NCI-H748 (cell line): ENCODE measurements around the gene CLNK.
A peak's percentile ranks its signal among the peaks of the same experiment; 100 is the strongest.

Experiments
- DNase-seq: peaks from one replicate; lab custom pipeline; 2025; ENCODE audit not compliant: unreplicated experiment; lab: John Stamatoyannopoulos, UW

Gene CLNK

DNA sequence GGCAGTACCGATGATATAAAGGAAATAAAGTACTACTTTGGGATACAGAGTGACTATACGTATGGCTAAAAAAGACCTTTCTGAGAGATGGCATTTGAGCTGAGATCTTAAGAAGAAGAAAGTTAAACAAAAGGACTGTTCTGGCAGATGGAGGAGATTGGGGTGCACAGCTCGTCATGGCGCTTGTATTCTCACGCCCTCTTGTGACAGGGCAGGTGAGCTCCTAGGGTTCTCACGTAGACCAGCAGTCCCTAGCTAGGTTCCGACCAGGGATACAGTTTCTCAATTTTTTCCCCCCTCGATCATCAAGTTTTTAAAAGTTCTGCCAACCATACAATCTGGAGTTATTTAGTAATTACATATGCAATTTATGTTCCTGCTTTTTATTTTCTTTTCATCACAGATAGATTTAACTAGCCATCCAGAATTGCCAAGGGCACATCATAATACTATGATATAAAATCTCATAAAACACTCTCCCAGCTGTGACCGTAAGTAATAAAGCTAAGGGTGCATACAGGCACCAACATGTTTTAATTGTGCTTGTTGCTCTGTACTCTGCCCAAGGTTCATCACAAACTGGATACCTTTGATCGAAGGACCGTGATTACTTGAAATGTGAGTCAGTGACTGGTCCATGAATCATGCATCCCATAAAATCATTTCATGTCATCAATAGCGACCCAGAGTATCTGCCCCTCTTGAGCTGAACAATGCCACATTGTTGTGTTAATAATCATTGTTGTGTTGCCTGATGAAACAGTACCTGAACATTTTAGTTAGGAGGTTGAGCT lies 157.9 kb downstream of the CLNK start:
- peak; percentile 53 for DNase-seq

DNA sequence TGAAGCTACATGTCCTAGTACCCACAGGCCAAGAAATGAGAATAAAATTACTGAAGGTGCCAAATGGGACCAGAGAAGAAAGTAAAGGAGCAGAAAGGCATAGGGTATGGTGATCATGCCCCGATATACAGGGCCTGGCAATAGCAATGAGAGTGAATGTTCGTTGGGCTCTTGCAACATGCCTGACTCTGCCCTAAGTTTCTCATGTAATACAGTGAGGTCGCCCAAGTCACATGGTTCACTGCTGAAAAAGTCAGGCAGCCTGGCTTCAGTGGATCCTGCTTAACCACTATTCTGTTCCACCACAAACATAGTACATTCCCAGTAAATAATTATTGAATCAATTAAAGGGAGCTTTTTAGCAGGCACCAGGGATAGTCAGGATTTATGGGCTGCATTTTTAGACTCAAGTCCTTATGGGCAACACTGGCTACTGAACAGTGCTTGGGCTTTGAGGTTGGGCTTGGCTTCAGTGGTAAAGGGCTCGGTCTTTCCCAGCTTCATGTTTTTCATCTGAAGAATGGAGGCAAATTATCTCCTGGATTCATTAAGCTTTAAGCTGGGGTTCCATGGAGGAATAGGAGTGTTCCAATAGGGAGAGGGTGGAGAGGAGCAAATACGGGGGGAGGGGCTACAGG lies 160.3 kb downstream of the CLNK start:
- DNase-seq = no peak

DNA sequence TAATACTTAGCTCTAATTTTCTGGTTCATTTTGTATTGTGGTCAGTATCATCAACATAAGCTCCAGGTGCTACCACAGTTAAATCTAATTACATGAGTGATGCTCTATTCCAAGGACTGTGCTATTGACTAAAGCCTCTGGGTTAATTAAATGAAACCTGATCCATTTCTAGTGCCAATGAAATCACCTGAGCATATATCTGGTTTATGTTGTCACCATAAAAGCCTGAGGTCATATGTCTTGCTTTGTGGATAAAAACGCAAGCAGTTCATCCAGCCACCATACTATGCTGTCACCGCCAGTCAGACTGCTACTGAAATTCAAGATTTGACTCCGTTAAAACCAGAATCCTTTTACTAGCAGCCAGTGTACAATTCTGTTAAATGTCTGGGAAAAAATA lies 163.1 kb downstream of the CLNK start:
- peak; percentile 97 for DNase-seq

DNA sequence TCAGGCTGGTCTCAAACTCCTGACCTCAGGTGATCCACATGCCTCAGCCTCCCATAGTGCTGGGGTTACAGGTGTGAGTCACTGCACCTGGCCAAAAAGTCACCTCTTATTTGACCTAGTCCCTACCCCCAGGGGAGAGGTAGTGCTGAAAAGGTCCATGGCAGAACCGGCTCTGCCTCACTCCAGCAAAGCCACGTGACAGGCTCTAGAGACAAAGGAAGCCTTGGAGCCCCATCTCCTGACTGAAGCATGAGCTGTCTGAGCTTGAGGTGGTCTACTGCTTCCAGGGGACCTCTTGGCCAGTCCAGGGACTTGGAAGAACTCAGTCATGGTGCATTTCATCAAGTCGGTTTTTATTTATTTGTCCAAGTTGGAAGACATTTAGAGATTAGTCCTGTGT lies 174.8 kb downstream of the CLNK start:
- no peak for DNase-seq

DNA sequence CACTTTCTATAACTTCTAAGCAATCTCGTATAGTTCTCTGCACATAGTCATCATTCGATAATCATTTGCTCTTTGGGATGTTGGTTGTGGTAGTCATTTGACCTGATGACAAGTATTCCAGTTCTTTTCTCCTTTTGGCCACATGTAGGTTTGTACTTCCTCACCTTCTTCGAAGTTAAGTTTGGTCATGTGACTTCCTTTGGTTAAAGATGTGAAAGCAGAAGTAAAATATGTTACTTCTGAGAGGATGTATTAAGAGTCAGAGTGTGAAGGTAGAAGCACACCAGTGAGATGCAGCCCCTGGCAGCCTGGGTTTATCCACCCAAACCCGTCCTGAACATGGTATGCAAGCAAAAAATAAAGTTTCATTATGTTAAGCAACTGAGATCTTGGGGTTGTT lies 178.5 kb downstream of the CLNK start:
- DNase-seq = no peak

DNA sequence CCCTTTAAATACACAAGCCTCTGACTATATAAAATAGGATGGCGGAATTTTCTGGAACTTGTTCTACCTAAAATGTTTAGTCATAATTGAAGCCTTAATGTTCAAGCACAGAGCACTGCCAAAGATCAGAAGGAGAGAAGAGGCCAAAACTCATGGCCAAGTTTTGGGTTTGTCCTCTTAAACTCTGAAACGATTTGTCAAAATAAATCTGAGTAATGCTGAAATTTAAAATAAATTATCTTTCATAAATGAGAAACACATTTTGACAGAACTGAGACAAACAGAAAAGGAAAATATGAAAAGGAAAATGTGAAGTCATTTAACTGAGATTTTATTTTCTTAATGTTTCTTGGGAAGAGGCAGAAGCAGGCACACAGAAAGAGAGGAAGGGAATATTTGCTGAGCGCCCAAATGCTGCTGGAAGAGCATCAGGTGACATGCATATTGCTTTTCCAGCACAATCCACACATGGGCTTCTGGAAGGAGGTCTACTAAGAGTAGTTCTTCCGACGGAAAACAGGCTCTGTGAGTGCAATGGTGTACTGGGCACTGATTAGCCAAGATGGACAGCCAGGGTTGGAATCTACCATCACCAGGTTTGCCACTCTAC lies 179.9 kb downstream of the CLNK start:
- DNase-seq = no peak

DNA sequence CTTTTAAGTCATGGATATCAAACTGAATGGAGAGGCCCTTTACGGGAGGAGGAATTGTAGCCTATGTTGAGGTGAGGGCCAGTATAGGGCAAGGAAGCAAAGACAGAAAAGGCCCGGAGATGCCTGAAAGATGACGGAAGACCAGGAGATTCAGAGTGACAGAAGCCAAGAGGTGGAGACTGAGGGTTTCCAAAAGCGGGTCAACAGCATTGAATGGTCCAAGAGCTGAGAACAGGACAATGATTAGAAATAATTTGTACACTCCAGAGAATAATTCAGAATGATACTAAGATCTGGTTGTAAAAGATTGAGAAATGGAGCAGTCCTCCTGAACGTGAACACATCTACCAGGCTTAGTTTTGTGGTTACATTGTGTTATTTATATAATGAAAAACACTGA lies 181.9 kb downstream of the CLNK start:
- no peak for DNase-seq

DNA sequence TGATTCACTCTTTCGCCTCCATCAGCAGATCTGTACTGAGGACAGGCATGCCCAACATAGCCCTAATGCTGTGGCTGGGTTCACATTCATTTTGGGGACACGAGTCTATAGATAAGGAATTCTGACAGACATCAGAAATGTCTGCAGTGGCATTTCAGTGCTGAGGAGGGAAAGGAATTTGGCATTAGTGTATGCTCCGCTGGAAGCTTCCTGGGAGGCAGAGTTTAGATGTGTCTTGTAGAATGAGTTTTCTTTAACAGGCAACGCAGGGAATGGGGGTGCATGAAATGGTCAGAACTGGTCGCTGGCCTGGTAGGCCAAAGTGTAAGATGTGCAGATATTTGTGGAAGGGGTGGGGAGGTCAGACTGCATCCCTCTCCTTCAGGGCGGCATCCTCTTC lies 183.8 kb downstream of the CLNK start:
- no peak for DNase-seq

DNA sequence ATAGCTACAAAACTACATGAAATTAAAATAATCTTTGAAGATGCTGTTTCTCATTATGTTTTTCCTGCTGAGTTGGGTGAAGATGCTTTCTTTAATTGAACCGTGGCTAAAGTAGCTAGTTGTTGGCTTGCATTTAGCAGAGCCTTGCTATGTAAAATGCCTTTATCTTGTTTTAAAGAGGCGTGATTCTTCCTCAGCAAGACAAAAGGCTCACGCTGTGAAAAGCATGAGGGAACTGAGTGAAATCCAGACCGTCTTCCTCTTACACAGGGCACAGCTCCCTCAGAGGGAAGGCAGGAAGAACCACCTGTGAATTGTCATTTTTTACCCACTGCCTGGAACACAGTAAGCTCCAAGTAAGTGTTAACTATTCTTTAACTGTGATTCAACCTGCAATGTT lies 188.4 kb downstream of the CLNK start:
- DNase-seq = no peak

DNA sequence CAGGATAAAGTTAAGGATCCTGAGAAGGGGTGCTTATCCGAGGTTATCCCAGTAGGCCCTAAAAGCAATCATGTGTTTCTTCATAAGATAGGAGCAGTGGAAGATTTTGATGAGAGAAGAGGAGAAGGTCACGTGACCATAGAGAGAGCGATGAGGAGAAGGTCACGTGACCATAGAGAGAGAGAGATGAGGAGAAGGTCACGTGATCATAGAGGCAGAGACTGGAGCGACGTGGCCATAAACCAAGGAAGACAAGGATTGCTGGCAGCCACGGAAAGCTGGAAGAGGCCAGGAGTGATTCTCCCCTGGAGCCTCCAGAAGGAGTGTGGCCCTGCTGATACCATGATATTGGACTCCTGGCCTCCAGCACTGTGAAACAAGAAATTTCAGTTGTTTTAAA lies 188.9 kb downstream of the CLNK start:
- DNase-seq = no peak

DNA sequence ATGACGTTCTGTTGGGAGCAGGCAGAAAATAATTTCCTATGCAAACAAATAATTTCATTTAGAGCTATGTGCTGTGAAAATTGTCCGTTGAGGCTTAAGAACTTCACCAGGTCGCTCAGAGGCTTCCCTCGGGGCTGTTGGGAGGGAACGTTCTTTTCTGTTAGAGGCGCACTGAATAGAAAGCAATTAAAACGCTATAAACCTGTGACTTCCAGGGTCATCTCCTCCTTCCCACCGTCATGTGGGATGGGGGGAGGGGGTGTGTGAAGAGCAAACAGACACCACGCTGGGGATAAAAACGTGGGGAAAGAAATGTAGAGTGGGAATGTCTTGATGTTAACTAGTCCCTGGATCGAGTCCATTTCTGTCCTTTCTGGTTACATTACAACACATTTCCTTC lies 192.1 kb downstream of the CLNK start:
- peak; percentile 85 for DNase-seq

DNA sequence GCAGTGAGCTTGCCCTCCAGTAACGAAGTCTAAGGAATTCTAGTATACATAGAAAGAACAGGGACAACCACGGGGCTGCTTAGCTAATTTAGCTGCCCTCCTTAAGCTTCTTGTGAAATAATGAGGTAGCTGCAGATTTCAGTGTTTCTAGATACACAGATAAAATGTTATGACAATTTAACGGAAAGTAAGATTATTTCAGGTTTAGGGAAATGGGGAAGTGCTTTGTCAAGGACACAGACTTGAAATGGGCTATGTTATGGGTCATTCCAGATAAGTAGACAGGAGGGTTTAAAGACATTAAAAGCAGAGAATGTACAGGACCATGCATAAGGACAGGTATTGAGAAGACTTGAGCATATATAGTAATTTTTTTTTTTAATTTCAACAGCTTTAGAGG lies 193.2 kb downstream of the CLNK start:
- no peak for DNase-seq

DNA sequence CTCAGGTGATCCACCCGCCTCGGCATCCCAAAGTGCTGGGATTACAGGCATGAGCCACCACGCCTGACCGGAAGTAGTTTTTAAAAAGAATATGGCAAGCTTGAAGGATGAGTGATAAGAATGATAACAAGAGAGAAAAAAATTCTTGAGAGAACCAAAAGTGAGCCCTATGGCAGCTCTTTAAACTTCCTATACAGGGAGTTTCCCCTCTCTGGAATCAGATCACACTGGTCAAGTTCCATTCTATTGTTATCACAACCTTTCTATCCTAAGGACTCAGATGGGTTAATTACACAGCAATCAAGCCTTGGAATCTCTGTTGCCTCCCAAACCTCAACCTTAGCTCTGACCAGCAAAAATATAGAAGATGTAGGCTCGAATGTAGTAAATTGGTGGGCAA lies 193.6 kb downstream of the CLNK start:
- no peak for DNase-seq

DNA sequence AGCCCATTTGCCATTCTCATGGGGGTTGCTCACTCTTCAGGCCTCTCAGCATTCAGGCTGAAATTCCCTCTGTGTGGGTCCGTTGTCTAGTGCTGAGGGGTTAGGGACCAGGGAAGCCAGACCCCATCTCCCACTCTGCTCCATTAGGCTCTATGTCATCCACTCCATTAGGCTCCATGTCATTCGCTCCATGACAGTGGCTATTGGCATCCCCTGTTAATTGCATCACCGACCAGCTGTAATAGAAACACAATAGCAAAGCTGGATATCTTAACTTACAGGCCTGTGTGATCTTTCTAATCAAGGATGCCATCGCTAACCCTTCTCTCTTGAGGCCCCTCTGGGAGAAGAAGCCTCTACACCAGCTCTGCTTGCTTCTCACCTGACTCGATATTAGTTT lies 201.7 kb downstream of the CLNK start:
- no peak for DNase-seq

DNA sequence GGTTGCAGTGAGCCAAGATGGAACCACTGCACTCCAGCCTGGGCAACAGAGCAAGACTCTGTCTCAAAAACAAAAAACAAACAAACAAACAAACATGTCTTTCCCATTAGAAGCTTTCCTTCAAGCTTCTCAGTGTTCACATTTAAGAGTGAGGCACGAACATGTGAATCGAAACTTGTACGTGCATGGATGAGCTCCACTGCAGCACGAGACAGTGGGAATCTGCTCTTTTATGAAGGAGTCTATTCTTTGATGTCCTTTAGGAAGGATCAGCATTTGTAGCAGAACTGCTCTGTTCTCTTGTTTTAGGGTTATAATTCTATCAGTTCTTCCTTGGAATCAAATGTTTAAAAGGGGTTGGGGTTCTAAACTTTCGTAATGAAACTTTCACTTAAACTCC lies 204.0 kb downstream of the CLNK start:
- no peak for DNase-seq

DNA sequence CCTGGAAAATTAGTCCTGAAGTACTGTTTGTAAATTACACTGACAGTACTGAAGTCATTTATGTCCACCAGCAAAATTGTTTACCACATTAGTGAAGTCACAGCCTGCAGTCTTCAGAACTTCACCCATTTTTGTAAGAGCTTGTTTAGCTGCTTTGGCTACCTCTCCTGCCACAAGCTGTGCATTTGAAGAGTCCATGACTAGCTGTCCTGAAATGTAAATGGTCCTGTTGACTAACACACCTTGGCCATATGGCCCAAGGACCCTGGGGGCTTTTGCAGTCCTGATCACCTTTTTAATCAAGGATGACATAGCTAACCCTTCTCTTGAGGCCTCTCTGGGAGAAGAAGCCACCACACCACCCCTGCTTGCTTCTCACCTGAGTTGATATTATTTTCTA lies 205.9 kb downstream of the CLNK start:
- DNase-seq = no peak

DNA sequence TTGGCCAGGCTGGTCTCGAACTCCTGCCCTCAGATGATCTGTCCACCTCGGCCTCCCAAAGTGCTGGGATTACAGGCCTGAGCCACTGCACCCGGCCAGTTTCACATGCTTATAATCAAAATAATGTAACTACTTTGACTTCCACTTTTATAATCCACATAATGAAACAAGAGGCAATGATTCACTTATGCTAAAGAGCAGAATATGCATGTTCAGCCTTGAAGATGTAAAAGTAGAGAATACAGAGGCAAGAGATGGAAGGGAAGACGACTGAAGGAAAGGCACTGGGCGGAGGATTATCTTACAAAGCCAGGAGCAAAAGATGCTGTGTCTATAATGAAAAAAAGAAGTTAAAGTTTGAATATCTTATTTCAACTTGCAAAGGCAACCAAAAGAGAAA lies 214.1 kb downstream of the CLNK start:
- DNase-seq = no peak

DNA sequence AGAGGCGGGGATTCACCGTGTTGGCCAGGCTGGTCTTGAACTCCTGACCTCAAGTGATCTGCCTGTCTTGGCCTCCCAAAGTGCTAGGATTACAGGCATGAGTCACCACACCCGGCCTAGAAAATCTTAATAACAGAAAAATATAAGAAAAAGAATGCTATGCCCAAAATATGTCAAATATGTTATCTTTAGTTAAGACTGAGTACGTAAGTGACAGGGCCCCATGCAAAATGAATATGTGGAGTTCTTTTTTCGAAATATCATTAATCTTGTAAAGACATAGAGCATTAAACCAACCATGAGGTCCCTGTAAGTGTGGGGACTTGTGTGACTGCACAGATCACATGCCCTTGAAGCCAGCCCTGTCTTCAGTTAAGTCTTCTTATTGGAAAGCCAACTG lies 218.4 kb downstream of the CLNK start:
- no peak for DNase-seq

DNA sequence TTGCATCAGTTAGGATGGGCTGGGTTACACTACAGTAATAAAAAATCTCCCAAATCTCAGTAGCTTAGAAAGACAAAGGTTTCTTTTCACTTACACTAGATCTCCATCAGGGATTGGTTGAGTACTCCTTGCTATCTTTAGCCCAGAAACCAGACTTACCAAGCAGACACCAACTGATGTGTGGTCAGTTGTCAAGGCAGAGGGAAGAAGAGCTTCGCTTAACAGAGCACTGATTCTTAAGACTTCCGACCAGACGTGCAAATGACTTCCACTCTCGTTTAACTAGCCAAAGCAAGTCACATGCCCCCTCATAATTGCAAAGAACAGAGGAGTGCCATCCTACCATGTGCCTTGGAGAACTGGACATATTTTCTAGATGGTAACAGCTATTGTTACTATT lies 221.7 kb downstream of the CLNK start:
- no peak for DNase-seq

DNA sequence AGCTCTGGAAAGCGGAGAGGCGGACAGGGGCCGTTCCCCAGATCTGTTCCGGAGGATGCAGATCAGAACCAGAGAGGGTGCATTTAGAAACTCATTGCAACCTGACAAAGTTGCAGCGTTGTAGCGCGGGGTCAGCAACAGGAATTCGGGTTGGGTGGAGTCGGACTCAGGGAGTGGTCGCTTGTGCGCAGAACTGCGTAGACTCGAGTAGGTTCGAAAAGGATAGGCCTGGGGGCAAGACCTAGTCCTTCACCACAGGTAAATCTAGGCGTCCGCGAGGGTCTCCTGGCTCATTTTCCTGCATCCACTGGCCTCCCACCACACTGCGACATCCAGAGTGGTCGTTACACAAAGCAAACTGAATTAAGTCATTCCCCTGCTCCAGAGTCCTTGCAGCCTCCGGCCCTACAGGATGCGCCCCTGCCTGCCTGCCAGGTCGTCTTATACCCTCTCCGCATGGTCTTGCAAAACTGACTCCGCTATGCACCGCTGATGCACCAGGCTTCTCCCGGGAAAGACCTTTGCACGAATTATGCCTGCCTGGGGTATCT lies 222.6 kb downstream of the CLNK start:
- DNase-seq = no peak

DNA sequence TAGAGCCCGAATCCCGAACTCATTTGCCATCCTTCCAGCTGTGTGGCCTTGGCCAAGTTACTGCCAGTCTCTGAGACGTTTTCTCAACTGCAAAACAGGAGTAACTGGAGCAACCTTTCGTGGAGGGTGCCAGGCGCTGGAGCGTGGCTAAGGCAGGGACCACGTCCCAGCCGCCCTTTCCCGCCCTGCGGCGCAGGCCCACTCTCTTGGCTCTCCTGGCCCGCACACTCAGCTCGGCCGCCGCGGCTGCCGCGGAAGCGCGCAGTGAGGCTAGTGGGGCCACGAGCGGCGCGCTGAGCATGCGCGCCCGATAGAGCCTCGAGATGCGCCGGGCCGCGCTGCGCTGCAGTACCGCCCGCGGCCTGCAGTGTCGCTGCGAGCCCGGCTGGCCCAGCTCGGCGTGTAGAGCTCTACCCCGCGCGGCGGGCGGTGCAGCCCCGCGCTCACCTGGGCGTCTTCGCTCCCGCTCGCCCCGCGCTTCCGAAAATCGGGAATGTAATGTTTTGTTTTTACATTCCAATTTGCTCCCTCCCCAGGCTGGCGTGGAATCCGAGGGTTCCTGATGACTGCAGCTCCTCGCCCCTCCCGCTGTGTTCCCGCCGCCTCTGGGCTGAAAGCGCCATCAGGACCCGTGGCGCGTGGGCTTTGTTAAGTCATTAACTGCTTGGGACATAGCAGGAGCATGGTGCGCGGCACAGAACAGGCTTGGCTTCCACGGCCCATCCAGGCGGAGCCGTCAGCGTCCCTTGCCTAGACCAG lies 223.3 kb downstream of the CLNK start:
- no peak for DNase-seq
